ENCODE data around the gene HCRTR1. TPM values are rescaled to one million over a fixed set of nuclear protein-coding genes. Genes with fewer than 3 reads are reported as not detected.

The HCRTR1 gene
- total and polyA plus RNA-seq, 2 of the 8 experiments (the other 6 are each of a cell fraction or from before 2014, with no cell fraction given), result 0.35 to 0.39 TPM

DNA sequence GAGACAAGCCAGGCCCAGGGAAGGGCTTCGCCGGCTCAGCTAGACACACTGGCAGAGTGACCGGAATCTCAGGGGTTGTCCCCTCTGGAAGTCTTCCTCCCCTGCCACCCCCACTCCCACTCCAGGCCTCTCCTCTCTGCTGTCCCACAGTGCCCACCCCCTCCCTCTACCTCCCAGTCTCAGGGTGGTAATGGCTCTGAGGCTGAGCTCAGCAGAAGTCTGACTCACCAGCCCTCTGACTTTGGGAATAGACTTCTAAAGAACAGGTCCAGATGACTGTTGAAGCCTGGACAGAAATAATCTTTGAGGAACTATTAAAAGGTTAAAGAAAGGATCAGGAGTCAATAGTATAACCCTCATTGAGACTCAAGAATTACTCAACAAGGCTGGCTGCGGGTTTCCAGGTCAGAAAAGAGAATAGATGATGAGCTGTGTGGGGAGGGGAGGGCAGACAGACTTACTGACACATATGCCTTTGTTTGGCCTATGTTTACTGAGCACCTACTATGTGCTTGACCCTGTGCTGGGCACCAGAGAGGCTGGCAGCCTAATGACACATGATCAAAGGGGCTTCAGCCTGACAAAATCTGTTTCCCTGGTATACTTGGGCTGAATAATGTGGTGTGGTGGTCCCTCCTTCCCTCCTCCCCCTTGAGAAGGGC is 8.2 kb downstream of the HCRTR1 start (continued):
- no peak for TF ChIP-seq SUZ12 (IDR thresholded peaks at IDR 0.05; ENCODE audit: low read length)
- no peak for TF ChIP-seq FOSL1 (IDR thresholded peaks at IDR 0.05; ENCODE audit: insufficient read depth, low read depth, low read length)
